ENCODE data around the gene RET. TPM values are rescaled to one million over a fixed set of nuclear protein-coding genes. Genes with fewer than 3 reads are reported as not detected.

Gene RET
- total RNA-seq, 1 donor from 2014 or later, result 1.1 TPM

DNA sequence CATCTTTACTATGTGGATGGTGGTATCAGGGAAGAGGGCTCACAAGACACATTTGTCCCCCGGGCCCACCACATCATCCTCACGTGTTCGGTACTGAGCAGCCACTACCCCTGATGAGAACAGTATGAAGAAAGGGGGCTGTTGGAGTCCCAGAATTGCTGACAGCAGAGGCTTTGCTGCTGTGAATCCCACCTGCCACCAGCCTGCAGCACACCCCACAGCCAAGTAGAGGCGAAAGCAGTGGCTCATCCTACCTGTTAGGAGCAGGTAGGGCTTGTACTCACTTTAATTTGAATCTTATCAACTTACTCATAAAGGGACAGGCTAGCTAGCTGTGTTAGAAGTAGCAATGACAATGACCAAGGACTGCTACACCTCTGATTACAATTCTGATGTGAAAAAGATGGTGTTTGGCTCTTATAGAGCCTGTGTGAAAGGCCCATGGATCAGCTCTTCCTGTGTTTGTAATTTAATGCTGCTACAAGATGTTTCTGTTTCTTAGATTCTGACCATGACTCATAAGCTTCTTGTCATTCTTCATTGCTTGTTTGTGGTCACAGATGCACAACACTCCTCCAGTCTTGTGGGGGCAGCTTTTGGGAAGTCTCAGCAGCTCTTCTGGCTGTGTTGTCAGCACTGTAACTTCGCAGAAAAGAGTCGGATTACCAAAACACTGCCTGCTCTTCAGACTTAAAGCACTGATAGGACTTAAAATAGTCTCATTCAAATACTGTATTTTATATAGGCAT, 52.3 kb downstream of the RET start:
- no peak for TF ChIP-seq EZH2 (IDR thresholded peaks at IDR 0.05; ENCODE audit: insufficient read depth, low read length)
- TF ChIP-seq, protein P1, sequence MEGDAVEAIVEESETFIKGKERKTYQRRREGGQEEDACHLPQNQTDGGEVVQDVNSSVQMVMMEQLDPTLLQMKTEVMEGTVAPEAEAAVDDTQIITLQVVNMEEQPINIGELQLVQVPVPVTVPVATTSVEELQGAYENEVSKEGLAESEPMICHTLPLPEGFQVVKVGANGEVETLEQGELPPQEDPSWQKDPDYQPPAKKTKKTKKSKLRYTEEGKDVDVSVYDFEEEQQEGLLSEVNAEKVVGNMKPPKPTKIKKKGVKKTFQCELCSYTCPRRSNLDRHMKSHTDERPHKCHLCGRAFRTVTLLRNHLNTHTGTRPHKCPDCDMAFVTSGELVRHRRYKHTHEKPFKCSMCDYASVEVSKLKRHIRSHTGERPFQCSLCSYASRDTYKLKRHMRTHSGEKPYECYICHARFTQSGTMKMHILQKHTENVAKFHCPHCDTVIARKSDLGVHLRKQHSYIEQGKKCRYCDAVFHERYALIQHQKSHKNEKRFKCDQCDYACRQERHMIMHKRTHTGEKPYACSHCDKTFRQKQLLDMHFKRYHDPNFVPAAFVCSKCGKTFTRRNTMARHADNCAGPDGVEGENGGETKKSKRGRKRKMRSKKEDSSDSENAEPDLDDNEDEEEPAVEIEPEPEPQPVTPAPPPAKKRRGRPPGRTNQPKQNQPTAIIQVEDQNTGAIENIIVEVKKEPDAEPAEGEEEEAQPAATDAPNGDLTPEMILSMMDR (IDR thresholded peaks at IDR 0.05; ENCODE audit: insufficient read depth, low read depth, low read length), result no peak
- Histone ChIP-seq H3K36me3 (ENCODE audit: insufficient read depth, low read length) (no peaks in the 10 kb centered on the region), H3K79me2 (ENCODE audit: insufficient read depth, low read length) (no peaks in the 10 kb centered on the region), H3K4me2 (ENCODE audit: low read length) (peak overlapping the region; percentile 60), H3K27ac (ENCODE audit: low read depth, low read length) (peak overlapping the region; percentile 50), H3K27me3 (ENCODE audit: insufficient read depth, low read length) (peaks cover 12% of the 10 kb centered on the region), H3K9ac (ENCODE audit: low read length) (peak overlapping the region; percentile 33), H4K20me1 (ENCODE audit: insufficient read depth, low read length) (no peaks in the 10 kb centered on the region), H2AFZ (ENCODE audit: low read depth, low read length) (no peak overlapping the region), H3K9me3 (ENCODE audit: insufficient read depth, low read depth, low read length) (no peaks in the 10 kb centered on the region), H3K4me3 (ENCODE audit: insufficient read depth, low read depth, low read length) (no peak overlapping the region), H3K4me1 (ENCODE audit: insufficient read depth, low read length) (peaks cover 10% of the 10 kb centered on the region)
- no peaks in the 10 kb centered on the region for H3K36me3 Mint-ChIP-seq (ENCODE audit: low read depth, unreplicated experiment)
- peak overlapping the region; percentile 12 for H3K4me3 Mint-ChIP-seq (ENCODE audit: unreplicated experiment)
- peak; percentile 98 for DNase-seq (ENCODE audit: low read depth)
- no peaks in the 10 kb centered on the region for H3K27me3 Mint-ChIP-seq (ENCODE audit: low read depth, unreplicated experiment)
- peak; percentile 93 for FAIRE-seq
- peak overlapping the region; percentile 95 for H3K27ac Mint-ChIP-seq (ENCODE audit: unreplicated experiment)
- no peaks in the 10 kb centered on the region for H3K9me3 Mint-ChIP-seq (ENCODE audit: unreplicated experiment)
- H3K4me1 Mint-ChIP-seq (ENCODE audit: low read depth, unreplicated experiment), result peaks cover 47% of the 10 kb centered on the region

DNA sequence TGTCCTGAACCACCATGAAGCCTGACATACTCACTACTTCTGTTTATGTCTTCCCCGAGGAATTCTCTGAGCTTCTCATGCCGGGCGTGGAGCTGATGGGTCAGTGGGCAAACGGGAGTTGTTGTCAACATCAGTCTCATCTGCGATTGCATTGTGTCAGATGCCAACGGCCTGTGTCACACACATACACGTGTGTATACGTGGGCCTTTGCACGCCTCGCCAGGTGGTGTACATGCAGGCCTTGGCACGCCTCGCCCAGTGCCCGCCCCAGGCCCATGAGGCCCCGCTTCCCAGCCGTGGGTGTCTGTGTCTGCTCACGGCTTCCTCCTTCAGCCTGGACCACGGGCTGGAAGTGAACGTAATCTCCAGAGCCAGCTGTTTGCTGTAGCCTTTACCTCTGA, 53.9 kb downstream of the RET start:
- H3K36me3 Mint-ChIP-seq (ENCODE audit: low read depth, unreplicated experiment), result peaks cover 4% of the 10 kb centered on the region
- peaks cover 47% of the 10 kb centered on the region for H3K4me1 Mint-ChIP-seq (ENCODE audit: low read depth, unreplicated experiment)
- H4K20me1 ChIP-seq (ENCODE audit: insufficient read depth, low read length), result no peaks in the 10 kb centered on the region
- no peak overlapping the region for H3K27ac ChIP-seq (ENCODE audit: low read depth, low read length)
- no peak overlapping the region for H3K4me3 ChIP-seq (ENCODE audit: insufficient read depth, low read depth, low read length)
- H3K27me3 Mint-ChIP-seq (ENCODE audit: low read depth, unreplicated experiment), result no peaks in the 10 kb centered on the region
- H3K9me3 Mint-ChIP-seq (ENCODE audit: unreplicated experiment), result no peaks in the 10 kb centered on the region
- no peaks in the 10 kb centered on the region for H3K9me3 ChIP-seq (ENCODE audit: insufficient read depth, low read depth, low read length)
- H3K4me3 Mint-ChIP-seq (ENCODE audit: unreplicated experiment), result no peak overlapping the region
- DNase-seq (ENCODE audit: low read depth), result no peak
- H3K4me1 ChIP-seq (ENCODE audit: insufficient read depth, low read length), result peaks cover 10% of the 10 kb centered on the region
- H2AFZ ChIP-seq (ENCODE audit: low read depth, low read length), result no peak overlapping the region
- FAIRE-seq, result no peak
- H3K27ac Mint-ChIP-seq (ENCODE audit: unreplicated experiment), result no peak overlapping the region
- no peak overlapping the region for H3K9ac ChIP-seq (ENCODE audit: low read length)
- peaks cover 8% of the 10 kb centered on the region for H3K27me3 ChIP-seq (ENCODE audit: insufficient read depth, low read length)
- H3K36me3 ChIP-seq (ENCODE audit: insufficient read depth, low read length), result no peaks in the 10 kb centered on the region
- H3K4me2 ChIP-seq (ENCODE audit: low read length), result no peak overlapping the region
- no peaks in the 10 kb centered on the region for H3K79me2 ChIP-seq (ENCODE audit: insufficient read depth, low read length)
- TF ChIP-seq, protein P1 (IDR thresholded peaks at IDR 0.05; ENCODE audit: insufficient read depth, low read depth, low read length), result no peak

DNA sequence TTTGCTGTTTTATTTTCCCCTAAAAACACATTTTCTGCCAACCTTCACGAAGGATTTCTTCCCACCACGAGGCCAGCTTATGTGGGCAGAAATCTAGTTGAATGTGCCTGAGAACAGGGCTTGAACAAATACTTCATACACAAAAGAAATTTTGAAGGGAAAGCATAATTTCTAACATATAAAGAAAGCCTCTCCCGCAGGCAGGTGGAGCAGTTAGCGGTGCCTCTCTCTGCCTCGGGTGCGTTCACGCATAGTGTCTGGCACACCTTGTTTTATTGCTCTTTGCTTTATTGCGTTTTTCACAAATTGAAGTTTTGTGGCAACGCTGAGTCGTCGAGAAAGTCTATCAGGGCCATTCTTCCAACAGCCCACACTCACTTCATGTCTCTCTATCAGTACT, 54.4 kb downstream of the RET start:
- Histone ChIP-seq H3K27ac (ENCODE audit: low read depth, low read length) (no peak overlapping the region), H3K36me3 (ENCODE audit: insufficient read depth, low read length) (no peaks in the 10 kb centered on the region), H3K9ac (ENCODE audit: low read length) (no peak overlapping the region), H3K27me3 (ENCODE audit: insufficient read depth, low read length) (peaks cover 8% of the 10 kb centered on the region), H3K4me1 (ENCODE audit: insufficient read depth, low read length) (peaks cover 10% of the 10 kb centered on the region), H2AFZ (ENCODE audit: low read depth, low read length) (no peak overlapping the region), H4K20me1 (ENCODE audit: insufficient read depth, low read length) (no peaks in the 10 kb centered on the region), H3K4me3 (ENCODE audit: insufficient read depth, low read depth, low read length) (no peak overlapping the region), H3K79me2 (ENCODE audit: insufficient read depth, low read length) (no peaks in the 10 kb centered on the region), H3K4me2 (ENCODE audit: low read length) (no peak overlapping the region), H3K9me3 (ENCODE audit: insufficient read depth, low read depth, low read length) (no peaks in the 10 kb centered on the region)
- Mint-ChIP-seq H3K9me3 (ENCODE audit: unreplicated experiment) (no peaks in the 10 kb centered on the region), H3K27me3 (ENCODE audit: low read depth, unreplicated experiment) (no peaks in the 10 kb centered on the region), H3K27ac (ENCODE audit: unreplicated experiment) (no peak overlapping the region), H3K4me3 (ENCODE audit: unreplicated experiment) (no peak overlapping the region), H3K4me1 (ENCODE audit: low read depth, unreplicated experiment) (peaks cover 52% of the 10 kb centered on the region), H3K36me3 (ENCODE audit: low read depth, unreplicated experiment) (peaks cover 4% of the 10 kb centered on the region)
- TF ChIP-seq, protein P1 (IDR thresholded peaks at IDR 0.05; ENCODE audit: insufficient read depth, low read depth, low read length), result no peak
- TF ChIP-seq EZH2 (IDR thresholded peaks at IDR 0.05; ENCODE audit: insufficient read depth, low read length), result no peak
- DNase-seq (ENCODE audit: low read depth), result no peak
- FAIRE-seq, result no peak
